Hematopoietic multipotent progenitor cell treated with erythropoietin and hydrocortisone succinate and interleukin-3 and kit ligand, for 4 days (in vitro differentiated cells): Measurements from ENCODE around the gene CERT1.
"Not testable (repeated sequence)": the region's sequence is repeated elsewhere in the genome, so short reads cannot be mapped to it uniquely, and the experiment has no call there.

Experiments
- DNase-seq: peaks from one replicate; pipeline ENCODE4 v3.0.0-alpha.2; 2015

CERT1 gene, protein sequence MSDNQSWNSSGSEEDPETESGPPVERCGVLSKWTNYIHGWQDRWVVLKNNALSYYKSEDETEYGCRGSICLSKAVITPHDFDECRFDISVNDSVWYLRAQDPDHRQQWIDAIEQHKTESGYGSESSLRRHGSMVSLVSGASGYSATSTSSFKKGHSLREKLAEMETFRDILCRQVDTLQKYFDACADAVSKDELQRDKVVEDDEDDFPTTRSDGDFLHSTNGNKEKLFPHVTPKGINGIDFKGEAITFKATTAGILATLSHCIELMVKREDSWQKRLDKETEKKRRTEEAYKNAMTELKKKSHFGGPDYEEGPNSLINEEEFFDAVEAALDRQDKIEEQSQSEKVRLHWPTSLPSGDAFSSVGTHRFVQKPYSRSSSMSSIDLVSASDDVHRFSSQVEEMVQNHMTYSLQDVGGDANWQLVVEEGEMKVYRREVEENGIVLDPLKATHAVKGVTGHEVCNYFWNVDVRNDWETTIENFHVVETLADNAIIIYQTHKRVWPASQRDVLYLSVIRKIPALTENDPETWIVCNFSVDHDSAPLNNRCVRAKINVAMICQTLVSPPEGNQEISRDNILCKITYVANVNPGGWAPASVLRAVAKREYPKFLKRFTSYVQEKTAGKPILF

DNA sequence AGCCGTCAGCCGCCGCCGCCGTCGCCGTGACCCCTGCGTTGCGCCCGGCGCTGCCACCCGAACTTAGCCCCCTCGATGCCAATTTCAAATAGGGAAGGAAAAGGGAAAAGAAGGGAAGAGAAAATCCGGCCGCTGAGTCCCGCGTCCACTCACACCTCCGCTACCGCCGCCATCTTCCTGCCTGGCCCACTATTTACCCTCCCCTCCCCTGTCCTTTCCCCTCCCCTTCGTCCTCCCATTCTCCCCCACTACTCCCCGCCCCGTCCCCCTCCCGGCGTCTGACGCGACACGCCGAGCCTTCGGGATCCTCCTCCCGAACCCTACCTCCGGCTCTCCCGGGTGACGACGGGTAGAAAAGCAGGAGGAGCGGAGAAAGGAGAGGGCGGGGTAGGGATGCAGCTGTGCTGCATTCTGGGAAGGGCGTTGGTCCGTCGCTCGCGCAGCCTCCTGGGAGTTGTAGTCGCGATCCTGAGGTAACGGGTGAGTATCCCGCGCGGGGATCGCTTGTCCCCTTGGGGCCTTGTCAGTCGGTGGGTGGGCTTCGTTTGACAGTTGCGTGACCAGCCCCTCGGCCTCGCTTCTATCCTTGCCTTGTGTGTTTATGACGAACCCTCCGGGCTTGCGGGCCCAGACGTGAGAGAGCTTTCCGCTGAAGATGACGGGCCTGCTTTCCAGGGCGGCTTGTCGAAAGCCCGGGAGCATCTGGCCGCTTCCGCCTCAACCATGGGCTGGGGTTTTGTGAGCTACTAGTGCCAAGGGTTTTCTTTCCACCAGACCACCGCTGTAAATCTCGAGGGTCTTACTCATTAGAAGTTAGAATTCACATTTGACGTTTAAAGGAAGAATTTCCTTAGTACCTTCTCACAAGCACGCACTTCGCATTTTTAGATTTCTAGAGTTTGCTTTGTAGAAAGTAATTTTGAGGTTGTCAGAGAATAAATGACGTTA lies at the start of gene CERT1, which contains the start of gene POLK:
CERT1 (minus strand) TSS at position 195 of the 948 bp plus-strand sequence. CDS start 422 bp downstream, outside the sequence.
POLK (plus strand) TSS at position 457 of the 948 bp plus-strand sequence.
- peak; percentile 100 for DNase-seq

DNA sequence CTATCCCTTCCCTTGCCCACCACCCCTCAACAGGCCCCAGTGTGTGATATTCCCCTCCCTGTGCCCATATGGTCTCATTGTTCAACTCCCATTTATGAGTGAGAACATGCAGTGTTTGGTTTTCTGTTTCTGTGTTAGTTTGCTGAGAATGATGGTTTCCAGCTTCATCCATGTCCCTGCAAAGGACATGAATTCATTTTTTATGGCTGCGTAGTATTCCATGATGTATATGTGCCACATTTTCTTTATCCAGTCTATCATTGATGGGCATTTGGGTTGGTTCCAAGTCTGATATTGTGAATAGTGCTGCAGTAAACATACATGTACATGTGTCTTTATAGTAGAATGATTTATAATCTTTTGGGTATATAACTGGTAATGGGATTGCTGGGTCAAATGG lies 49.2 kb upstream of the CERT1 start:
- DNase-seq: not testable (repeated sequence)

- peak; percentile 61 for DNase-seq
These were observed 47.7 kb upstream of the CERT1 start for GRCh38 chr5:75558981-75559632.

GRCh38 chr5:75558221-75558620 lies 46.8 kb upstream of the CERT1 start:
- no peak for DNase-seq

GRCh38 chr5:75553358-75553757 lies 41.9 kb upstream of the CERT1 start:
- no peak for DNase-seq

- DNase-seq: no peak
These were observed 41.3 kb upstream of the CERT1 start for GRCh38 chr5:75552764-75553163.

- DNase-seq: no peak
These were observed 40.0 kb upstream of the CERT1 start for GRCh38 chr5:75551471-75551870.

DNA sequence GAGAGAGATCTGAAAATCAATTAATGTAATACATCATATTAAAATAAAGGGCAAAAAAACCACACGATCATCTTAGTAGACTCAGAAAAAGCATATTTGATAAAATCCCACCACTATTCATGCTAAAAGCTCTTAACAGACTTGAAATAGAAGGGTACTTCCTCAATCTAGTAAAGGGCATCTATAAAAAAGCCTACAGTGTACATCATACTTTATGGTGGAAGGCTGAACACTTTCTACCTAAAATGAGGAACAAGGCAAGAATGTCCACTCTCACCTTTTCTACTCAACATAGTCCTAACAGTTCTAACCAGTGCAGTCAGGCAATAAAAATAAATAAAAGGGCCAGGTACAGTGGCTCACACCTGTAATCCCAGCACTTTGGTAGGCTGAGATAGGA lies 39.2 kb upstream of the CERT1 start:
- DNase-seq: no peak

GRCh38 chr5:75547812-75548211 lies 36.4 kb upstream of the CERT1 start:
- DNase-seq: no peak

DNA sequence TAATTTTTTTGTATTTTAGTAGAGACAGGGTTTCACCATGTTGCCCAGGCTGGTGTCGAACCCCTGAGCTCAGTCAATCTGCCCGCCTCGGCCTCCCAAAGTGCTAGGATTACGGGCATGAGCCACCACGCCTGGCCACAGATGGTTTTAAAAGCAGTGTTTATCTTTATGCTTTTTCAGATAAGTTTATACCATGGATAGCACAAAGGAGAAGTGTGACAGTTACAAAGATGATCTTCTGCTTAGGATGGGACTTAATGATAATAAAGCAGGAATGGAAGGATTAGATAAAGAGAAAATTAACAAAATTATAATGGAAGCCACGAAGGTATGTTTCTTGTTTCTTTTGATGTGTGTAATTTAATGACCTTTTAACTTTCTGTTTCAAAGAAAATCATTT lies 35.4 kb upstream of the CERT1 start:
- DNase-seq: peak; percentile 32

- DNase-seq: no peak
These were observed 33.7 kb upstream of the CERT1 start for GRCh38 chr5:75545131-75545530.

- DNase-seq: peak; percentile 42
These were observed 26.8 kb upstream of the CERT1 start for GRCh38 chr5:75538211-75538610.

- DNase-seq: no peak
These were observed 25.4 kb upstream of the CERT1 start for GRCh38 chr5:75536694-75537360.

DNA sequence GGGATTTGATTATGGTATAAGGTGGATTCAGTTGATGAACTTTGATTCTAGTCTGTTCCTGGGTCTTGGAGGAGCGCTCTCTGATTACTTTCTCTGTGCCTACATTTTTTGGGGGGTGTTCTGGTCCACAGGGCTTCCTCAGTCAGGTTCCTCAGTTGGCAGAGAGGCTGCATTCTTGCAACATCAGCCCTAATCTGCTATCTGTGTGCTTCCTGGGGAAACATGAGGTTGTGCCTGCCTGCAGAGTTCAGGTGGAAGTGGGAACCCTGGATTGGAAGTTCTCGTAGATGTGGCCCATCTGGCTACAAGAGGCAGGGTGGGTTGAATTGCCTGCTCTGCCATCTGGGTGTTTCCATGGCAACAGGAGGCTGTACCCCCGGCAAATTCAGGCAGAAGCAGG lies 24.7 kb upstream of the CERT1 start:
- DNase-seq: peak; percentile 22

GRCh38 chr5:75534734-75535133 lies 23.3 kb upstream of the CERT1 start:
- DNase-seq: no peak

DNA sequence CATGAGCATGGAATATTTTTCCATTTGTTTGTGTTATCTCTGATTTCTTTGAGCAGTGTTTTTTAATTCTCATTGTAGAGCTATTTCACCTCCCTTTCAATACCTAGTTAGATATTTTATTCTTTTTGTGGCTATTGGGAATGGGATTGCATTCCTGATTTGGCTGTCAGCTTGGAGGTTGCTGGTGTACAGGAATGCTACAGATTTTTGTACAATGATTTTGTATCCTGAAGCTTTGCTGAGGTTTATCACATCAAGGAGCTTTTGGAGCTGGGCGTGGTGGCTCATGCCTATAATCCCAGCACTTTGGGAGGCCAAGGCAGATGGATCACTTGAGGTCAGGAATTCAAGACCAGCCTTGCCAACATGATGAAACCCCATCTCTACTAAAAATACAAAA lies 22.3 kb upstream of the CERT1 start:
- not testable (repeated sequence) for DNase-seq

DNA sequence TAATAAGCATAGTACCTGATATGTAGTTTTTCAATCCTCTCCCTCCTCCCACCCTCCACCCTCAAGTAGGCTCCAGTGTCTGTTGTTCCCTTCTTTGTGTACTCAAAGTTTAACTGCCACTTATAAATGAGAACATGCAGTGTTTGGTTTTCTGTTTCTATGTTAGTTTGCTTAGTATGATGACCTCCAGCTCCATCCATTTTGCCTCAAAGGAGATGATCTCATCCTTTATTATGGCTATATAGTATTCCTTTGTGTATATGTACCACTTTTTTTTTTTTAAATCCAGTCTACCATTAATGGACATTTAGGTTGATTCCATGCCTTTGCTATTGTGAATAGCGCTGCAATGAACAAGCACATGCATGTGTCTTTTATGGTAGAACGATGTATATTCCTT lies 20.8 kb upstream of the CERT1 start:
- DNase-seq: no peak

DNA sequence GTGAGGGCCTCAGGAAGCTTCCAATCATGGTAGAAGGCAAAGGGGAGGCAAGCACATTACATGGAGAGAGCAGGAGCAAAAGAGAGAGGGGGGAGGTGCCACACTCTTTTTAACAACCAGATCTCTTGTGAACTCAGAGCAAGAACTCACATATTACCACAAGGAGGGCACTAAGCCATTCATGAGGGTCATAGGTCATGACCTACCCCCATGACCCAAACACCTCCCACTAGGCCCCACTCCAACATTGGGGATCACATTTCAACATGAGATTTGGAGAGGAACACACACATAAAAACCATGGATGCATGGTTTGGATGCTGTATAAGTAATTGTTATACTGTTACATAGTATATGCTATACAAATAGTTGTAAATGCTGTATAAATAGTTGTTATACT lies 17.8 kb upstream of the CERT1 start:
- DNase-seq: no peak

DNA sequence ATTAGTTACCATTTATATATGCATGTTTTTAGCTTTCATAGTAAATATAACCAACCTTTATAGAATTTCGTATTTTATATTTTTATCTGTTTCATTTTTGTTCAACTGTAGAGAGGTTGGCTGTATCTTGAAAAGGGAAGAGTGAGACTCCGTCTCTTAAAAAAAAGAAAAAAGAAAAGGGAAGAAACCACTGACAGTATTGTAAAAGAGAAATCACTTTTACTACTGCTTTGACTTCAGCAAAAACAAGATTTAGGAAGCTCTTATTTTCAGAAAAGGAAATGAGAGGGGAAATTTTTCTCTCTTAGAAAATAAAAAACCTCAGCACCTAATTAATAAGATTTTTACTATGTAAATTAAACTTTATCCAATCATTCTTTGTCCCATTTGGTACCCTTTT lies 14.6 kb upstream of the CERT1 start:
- DNase-seq: peak; percentile 24

- DNase-seq: no peak
These were observed 13.9 kb upstream of the CERT1 start for GRCh38 chr5:75525344-75525743.

DNA sequence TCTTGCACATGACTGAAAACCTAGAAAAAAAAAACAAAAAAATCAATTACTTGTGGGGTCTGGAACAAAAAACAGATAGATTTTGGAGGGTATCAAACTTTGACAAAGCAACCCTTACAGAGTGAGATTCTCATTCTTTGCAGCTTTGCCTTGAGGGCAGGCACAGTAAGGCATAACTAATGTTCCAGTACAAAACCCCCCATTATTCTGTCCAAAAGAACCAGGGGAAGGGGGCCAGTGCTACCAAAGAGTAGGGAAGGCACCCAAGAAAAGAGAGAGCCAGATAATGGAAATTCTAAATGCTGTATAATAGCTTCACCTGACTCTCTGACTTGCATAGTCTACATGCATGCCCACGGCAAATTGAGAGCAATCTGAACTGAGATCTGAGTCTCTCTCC lies 13.2 kb upstream of the CERT1 start:
- no peak for DNase-seq

DNA sequence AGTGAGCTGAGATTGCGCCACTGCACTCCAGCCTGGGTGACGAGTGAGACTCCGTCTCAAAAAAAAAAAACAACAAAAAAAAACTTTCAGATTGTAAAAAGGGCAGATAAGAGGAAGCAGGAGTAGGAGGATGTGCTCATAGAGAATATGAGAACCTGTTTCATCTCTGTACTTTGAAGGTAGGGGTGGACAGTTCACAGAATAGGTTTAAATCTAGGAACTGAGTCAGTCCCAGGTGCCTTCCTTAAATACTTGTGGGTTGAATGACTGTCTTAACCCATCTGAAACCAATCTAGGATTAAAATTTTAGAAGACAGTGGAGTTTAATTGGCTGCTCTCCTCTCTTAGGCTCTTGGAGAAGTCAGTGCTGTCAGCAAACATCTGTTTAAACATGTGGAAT lies 12.6 kb upstream of the CERT1 start:
- no peak for DNase-seq
